Eye (tissue), 1 donor: Measurements from ENCODE around the gene RRM2.
"Not testable (repeated sequence)": the region's sequence is repeated elsewhere in the genome, so short reads cannot be mapped to it uniquely, and the experiment has no call there.

ENCODE experiments used
- DNase-seq: peaks from one replicate; pipeline ENCODE4 v3.0.0-alpha.2; 2015

Gene RRM2

GRCh38 chr2:10091889-10092244, 30.7 kb upstream of the RRM2 start:
- DNase-seq = not testable (repeated sequence)

- peak; percentile 89 for DNase-seq
Measured at GRCh38 chr2:10094271-10094814, 28.2 kb upstream of the RRM2 start.

- DNase-seq = peak; percentile 75
Measured at GRCh38 chr2:10095175-10095574, 27.4 kb upstream of the RRM2 start.

DNA sequence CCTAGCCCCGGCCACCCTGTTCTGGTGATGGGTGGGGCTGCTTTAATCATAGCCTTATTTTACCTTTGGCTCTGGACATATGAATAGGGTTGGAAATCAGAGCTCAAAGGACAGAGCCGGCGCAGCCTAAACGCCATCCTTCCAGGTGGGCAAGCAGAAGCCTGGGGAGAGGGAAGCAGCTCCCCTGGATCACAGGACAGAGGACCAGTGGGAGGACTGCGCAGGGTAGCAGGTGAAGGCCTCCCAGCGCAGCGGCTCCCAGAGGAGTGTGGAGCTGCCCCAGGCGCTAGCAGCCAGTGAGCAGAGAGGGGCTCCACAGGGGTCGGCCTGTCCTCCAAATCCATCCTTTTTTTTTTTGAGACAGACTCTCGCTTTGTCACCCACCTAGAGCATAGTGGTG, 25.9 kb upstream of the RRM2 start:
- DNase-seq = no peak

DNA sequence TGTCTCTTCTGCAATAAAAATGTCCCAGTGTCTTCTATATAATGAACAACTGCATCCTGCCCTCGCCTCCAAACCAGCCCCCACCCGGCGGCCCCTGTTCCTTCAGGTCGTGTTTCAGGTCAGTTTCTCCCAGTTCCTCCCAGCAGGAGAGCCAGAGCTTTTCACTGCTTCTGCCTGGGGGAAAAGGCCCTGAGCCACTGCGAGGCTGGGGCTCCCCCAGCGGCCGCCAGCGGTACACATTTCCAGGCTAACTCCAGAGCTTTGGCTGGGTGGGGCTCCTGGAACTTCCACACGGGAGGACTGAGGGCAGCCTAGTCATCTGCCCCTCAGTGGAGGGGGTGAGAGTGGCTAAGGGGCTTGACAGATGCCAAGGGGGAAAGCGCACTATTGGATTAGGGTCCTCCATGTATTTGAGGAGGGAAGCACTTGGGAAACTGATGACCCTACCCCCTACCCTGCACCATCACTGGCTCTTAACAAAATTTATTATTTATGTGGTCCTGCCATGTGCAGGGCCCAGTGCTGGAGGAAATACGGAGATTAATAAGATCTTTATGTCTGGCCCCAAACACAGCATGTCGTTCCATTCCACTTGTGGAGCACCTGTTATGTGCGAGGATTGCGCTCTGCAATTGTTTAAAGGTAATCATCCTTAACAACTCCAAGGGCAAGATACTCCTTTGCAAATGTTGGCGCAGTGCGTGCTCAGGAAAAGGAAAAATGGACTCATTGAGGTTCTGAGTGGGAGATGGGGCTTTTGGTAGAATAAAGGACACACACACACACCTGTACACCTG, 25.0 kb upstream of the RRM2 start:
- DNase-seq = peak; percentile 69

GRCh38 chr2:10101491-10101890, 21.0 kb upstream of the RRM2 start:
- DNase-seq = peak; percentile 42

DNA sequence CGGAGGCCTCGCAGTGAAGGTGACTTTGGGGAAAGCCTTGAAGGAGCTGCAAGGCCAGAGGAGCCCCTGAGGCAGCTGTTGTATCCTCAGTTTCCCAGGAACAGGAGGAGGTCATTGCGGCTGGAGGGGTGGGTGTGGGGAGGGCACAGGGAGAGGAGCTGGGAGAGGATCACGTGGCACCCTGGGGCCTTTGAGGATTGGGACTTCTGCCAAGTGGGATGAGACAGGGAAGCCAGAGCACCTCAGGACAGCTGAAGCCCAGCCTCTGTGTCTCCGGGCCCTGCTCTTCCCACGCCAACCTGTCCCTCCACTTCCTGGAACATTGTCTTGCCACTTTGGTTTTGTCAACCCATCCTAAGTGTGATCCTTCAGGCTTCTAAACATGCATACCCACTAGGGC, 19.4 kb upstream of the RRM2 start:
- DNase-seq = no peak

DNA sequence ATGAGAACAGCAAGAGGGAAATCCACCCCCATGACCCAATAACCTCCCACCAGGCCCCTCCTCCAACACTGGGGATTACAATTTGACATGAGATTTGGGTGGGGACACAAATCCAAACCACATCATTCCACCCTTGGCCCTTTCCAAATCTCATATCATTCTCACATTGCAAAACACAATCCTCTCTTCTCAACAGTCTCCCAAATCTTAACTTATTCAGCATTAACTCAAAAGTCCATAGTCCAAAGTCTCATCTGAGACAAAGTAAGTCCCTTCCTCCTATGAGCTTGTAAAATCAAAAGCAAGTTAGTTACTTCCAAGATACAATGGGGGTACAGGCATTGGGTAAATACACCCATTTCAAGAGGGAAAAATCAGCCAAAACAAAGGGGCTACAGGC, 17.6 kb upstream of the RRM2 start:
- not testable (repeated sequence) for DNase-seq

DNA sequence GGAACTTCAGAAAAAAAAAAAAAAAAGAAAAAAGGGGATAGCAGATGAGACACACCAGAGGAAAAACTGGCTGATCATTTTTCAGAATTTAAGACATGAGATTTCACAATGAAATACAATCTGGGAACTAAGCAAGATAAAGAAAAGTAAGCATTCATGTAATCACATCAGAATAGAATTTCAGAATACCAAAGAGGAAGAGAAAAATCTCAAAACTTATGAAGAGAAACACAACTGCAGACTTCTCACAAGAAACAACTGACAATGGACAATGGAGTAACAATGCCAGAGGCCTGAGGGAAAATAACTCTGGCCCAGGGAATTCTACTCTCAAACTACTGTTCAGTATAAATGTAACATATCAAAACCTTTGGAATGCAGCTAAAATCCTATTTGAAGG, 13.2 kb upstream of the RRM2 start:
- DNase-seq = no peak

GRCh38 chr2:10119027-10119325, 3.6 kb upstream of the RRM2 start:
- no peak for DNase-seq

DNA sequence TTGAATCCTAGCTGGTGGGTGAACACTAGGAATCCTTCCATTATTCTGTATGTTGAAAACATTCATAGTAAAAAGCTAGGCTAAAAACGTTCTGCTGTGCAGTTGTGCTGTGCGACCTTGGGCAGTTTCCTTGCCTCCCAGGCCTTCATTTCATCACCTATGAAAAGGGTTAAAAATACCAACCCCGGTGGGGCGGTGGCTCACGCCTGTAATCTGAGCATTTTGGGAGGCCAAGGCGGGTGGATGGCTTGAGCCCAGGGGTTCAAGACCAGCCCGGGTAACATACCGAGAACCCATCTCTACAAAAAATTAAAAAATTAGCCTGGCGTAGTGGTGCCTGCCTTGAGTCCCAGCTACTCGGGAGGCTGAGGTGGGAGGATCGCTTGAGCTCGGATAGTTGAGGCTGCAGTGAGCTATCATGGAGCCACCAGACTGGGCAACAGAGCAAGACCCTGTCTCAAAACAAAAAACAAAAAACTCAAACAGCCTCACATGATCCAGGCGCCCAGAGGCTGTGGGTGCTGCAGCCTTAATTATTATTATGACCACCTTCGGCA, 2.9 kb upstream of the RRM2 start:
- no peak for DNase-seq

DNA sequence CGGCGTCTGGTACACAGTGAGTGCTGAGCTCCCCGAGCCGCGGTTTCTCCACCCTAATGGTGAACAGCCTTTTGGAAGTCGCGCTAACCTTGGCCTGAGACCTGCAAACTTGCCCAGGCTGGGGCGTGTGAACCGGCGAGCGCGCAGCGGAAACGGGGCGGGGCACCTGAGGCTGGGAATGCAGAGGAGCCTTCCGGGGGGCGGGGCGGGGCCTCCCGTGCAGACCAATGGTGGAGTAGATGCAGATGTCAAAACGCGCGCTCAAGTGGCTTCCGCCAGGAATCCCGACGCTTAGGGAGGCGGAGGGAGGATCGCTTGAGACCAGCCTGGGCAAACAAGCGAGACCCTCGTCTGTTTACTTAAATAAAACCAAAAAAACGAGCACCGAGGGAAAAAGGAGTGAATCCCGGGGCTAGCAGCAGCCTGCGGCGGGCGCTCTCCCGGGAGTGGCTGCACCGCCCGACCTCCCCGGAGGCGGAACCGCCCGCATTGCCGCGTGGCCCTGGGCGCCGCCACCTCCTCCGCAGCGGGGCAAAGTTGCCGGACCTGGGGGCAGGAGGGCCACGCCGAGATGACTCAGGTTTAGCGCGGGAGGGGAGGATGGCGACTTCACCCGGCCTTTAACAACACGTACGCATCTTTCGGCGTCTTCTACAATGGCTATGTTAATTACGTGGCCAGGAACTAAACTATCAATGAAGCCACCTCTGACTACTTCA, 2.2 kb upstream of the RRM2 start:
- DNase-seq = peak; percentile 96

DNA sequence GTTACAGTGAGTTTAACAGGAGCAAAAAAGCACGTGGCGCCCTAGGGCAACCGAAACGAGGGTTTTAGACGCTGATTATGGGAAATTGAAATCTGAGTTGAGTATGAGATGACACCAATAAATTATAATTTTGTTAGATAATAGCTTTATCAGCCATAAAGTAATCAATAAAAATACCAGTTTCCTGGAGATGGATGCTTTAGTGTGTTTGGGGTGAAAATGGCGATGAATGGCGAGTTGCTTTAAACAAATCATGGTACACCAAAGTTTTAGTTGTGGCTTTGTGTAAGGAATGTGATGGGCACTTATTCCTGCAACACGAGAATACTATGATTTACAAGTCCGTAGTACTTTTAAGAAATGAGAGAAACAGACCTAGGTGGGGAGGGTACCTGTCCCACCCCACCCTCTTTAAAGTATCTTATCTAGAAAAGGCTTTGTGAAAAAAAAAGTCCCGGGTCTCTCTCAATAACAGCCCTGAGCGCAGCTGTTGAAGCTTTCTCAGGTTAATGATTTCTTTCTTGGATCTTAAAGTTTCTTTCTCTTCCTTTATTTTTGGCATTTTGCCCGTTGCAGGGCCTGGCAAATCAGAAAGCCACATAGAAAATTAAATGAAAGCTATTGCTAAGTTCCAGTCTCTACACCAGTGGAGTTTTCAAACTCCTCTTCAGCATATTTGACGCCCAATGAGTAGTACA, 1.5 kb upstream of the RRM2 start:
- DNase-seq = peak; percentile 50

DNA sequence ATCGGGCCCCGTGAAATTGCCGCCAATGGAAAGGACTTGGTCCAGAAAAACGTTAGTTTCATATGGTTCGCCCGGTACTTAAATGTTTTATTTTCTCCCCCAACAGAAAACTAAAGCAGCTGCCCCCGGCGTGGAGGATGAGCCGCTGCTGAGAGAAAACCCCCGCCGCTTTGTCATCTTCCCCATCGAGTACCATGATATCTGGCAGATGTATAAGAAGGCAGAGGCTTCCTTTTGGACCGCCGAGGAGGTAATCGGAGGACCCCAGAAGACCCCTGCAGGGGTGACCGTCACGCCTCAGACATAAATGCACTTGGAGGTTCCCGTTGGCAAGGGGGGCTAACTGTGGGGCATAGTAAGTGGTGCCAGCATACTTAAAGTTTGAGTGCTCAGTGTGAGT, 742 bp downstream of the RRM2 start:
- DNase-seq = no peak

DNA sequence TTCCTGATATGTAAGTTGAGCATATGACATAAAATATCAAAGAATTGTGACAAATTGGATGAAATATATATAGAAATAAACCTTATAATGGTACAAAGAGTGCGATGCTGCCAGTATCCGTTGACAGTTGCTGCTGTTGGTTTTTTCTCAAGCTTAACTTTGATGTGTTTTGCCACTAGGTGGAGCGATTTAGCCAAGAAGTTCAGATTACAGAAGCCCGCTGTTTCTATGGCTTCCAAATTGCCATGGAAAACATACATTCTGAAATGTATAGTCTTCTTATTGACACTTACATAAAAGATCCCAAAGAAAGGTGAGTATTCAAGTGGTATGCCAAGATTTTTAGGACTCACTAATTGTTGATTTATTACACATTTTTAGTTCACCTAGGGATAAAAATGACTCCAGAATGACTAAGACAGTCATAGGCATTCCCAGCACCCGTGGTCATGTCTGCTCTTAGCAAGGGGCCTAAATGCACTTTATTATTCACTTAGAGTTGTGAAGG, 2.1 kb downstream of the RRM2 start:
- DNase-seq = peak; percentile 91

GRCh38 chr2:10125842-10126631, 3.5 kb downstream of the RRM2 start:
- no peak for DNase-seq

DNA sequence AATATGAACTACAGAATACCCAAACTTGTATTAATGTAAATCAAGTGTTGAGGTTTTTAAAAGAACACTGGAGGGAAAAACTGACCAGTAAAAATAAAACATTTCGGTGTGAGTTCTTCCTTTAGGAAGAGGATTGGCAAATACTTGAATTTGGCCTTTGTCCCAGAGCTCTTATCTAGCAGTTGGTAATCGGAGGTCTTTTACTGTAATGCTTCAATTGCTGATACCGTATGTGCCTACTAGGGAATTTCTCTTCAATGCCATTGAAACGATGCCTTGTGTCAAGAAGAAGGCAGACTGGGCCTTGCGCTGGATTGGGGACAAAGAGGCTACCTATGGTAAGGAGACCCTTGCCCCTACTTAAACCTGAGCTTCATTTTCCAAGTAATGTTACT, 4.1 kb downstream of the RRM2 start:
- DNase-seq = no peak

DNA sequence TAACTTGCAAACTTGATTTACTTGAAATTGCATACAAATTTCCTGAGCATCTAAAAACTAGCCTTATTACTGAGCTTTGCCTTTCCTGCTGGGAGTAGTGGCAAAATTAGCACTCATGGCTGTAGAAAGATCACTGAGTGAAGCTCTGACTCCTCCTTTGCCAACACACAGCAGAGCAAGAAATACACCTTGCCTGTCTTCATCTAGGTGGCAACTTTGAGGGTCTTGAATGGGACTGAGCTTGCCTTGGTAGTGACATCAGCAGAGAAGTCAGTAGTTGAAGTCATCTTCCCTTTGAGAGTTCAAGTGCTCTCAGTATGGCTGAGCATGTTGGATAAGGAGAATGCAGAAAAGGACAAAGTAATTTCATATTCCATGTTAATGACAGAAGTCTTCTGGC, 5.9 kb downstream of the RRM2 start:
- no peak for DNase-seq

GRCh38 chr2:10129490-10129889, 7.0 kb downstream of the RRM2 start:
- DNase-seq = no peak

GRCh38 chr2:10132043-10132575, 9.6 kb downstream of the RRM2 start:
- no peak for DNase-seq

DNA sequence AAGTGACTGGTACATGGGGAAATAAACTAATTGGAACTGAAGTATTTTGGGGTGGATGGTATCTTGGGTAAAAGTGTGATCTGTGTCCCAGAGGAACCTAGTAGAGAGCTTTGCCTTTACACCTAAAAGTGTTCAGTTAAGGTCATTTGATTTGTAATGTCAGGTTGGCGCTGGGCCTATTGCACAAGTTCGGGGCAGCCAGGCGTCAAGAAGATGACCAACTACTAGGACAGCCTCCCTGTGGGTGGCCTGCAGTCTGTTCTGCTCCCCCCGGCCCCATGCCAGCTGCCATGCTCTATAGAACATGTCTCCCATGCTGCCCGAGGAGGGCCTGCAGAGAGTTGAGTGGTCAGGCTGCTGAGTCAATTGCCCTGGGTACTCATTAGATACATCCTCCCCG, 10.1 kb downstream of the RRM2 start:
- DNase-seq = no peak

DNA sequence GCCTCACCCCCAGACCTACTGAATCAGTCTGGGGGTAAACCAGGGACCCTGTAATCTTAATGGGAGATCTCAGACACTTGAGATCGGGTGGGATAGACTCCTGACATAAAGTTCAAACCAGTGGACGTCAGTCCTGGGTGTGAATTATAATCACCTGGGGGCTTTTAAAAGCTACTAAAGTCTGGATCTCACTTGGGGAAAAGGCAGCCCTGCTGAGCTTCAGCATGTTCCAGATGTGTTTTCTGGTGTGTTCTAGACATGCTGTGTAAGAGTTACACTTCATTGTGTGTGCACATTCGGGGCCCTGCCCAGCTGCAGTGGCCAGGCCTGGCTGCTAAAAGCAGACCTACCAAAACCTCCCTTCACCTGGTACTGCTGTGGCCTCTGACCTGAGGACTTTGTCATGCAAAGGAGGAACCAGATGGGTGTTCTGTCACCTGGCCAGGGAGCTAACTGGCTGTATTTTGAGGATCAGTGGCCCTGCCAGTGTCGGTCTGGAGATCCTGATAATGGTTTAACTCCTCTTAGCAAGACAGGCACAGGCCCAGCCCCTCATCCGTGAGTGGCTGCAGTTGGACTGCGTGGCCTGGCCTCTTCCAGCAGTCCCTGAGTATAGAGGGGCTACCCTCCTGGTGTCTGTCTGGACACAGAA, 10.6 kb downstream of the RRM2 start:
- no peak for DNase-seq
